HT1080 (cell line): ENCODE results near the gene PIEZO1. TPM values are rescaled to one million over a fixed set of nuclear protein-coding genes. Genes with fewer than 3 reads are reported as not detected.

Experiments
- DNase-seq: peaks from one replicate; pipeline ENCODE4 v3.0.0-alpha.2; 2015; ENCODE audit warnings: low read depth
- total RNA-seq: library from RNA; depleted of rRNA; stranded (reverse); fragments of >200 nt; shearing (Covaris generic); gene quantifications from 2 replicates; pipeline ENCODE4 v1.2.3, GENCODE V29; 2014

PIEZO1 gene
- total RNA-seq, 1 experiment from 2014 or later, result 159 TPM

DNA sequence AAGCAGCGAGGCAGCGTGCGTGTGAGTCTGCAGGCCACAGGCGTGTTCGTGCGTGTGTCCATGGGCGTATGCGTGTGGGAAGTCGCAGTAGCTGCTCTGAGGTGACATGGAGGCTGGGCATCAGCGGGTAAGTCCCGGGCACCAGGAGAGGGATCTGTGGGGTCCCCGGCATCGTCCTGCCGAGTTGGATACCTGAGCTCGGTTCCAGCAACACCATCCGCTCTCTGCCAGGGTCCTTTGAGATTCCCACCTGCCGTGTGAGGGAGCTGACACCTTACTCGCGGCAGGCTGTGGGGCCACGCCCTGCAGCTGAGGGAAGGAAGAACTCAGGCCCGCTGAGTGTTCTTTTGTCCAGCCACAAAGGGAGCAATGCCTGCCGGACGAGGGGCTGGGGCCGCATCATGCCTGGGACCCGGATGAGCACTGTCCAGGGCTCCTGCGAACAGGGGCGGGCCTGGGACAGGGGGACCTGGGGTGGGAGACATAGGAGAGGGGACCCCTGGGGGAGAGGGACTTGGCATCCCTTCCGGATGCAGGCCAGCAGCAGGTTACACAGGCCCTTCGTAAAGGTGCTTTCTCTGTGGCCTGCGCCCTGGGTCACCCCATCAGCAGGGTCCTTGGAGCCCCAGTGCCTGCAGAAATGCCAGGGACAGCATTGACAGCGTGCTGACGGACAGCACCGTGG, 93.7 kb downstream of the PIEZO1 start:
- DNase-seq, result no peak

DNA sequence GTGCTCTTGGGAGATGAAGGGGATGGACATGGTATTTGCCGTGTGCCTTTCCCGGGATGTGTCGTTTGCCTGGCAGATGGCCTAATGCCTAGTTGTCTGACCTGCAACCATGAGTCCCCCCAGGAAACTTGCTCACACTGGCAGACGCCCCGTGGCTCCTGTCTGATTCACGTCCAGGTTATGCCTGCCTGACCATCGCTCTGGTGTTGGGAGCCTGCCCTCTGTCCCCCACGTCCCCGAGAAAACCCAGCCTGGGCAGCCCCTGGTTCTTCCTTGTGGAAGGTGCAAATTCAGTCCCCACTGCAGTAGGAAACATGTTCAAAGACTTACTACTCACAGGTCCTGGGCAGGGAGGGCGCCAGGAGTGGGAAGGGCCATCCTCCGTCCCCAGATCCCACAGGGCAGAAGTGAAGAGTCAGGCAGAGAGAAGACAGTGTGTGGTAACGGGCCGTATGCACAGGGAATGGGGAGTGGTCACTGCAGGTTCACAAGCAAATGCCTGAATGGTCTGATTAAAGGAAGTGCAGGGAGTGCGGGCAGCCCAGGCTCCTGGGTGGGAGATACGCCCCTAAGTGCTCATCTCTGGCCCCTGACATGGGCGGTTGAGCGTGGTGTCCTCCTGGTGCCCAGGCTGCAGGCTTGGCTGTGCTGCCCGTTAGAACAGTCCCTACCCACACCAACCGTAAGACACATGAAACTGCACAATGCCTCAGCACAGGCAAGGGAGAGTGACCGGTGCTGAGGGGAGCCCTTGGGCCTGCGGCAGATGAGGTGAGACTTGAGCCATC, 94.5 kb downstream of the PIEZO1 start:
- no peak for DNase-seq

DNA sequence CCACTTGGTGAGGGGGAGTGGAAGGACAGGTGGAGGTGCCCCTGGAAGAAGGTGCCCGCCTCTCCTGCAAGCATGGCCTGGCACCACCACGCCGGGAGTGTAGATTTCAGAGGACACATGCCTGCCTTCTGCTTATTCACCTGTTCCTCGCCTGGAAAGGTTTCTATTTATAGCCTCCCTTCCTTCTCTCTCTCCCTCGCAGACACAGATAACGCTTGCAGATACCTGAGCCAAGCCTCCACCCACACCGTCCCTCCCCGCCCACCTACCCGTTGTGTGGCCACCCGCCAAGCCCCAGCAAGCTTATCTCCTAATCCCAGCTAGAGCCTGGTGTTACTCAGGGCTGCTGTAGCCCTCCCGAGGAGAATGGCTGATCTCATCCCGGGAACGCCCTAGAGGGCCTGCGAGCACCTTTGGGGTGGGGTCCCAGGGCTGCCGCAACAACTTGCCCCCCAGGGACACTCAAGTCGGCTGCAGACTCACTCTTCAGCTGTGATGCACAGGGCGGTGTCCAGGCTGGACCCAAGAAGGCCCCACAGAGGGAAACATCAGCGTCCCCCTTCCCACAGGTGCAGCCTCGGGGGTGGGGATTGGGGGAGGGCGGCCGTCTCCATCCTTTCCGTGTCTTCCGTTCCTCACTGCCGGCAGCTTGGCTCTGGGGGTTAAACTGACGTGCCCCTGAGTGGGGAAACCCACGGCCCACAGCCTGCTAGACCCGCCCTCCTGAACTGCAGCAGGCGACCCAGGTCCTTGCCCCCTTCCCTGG, 96.8 kb downstream of the PIEZO1 start:
- DNase-seq, result no peak

DNA sequence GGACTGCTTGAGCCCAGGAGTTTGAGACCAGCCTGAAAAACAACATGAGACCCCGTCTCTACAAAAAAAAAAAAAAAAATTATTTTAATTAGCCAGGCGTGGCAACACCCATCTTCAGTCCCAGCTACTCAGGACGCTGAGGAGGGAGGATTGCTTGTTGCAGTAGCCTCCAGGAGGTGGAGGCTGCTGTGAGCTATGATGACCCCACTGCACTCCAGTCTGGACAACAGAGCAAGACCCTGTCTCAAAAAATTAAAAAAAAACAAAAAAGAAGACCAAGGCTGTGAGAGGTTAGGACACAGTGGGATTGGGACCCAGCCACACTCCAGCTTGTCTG, 97.4 kb downstream of the PIEZO1 start:
- no peak for DNase-seq

DNA sequence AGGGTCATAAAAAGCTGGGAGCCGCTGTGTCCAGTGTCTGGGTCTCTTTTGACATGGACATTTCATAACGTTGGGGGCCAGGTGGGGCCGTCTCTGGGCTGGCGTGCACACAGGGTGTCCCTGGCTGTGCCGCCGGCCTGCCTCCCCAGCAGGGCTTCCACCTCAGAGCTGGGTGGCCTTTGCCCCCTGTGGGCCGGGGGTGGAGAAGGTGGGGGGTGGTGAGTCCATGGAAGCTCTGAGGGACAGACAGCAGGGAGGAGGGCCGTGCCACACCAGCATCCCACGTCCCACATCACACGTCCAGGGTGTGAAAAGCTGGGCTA, 97.8 kb downstream of the PIEZO1 start:
- DNase-seq, result no peak

DNA sequence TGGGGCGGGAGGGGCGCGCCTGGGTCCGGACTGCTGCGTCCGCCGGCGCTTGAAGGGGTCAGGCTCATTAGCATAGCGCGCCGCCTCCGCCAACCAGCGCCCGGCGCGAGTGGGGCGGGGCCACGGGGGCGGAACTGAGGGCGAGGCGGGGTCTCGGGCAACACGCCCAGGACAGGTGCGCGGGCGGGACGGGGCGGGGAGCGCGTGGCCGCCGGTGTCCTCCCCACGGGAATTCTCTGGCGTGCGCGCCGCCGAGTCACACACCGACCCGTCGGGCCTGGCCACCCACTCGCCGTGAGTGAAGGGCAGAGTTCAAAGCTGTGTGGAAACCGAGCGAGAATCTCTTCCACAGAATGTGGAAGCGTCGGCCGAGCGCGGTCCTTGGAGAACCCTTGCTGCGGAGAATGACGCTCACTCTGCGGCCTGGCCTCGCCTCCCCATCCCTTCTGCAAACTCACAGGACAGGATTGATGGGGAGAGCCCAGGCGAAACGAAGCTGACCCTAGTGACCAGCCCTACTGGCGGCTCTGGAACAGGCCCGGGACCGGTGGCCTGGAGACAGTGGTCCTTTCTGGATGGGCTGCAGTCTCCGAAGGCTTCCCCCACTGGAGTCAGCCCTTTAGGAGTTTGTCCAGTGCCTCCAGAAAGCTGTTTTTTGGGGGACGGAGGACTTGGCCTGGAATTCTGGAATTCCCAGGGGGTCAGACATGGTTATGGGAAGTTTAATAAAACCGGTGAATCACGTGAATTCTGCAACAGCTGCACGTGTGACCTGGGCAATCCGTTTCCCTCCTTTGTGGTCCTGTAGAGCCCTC, 98.4 kb downstream of the PIEZO1 start, which contains the start of gene SNAI3:
TSS of gene SNAI3 (minus strand) at position 69 of the 815 bp plus-strand sequence. CDS start 101 bp downstream, outside the sequence.
- DNase-seq, result peak; percentile 57

DNA sequence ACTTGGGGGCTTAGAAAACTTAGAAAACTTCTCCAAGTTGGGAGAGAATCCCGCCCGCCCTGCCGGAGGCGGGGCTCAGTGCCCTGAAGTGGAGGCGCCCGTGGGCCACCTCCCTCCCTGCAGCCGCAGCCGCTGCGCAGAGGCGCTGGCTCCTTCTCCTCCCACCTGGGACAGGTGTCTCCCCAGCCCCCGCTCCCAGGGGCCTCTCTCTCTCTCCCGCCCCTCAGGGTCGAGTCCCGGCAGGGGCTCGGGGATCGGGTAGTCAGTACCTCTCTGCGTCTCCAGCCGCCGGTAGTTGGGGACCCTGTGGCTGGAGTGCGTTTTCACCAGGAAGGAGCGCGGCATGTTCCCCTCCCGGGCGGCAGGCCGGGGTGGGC, 99.0 kb downstream of the PIEZO1 start:
- no peak for DNase-seq

DNA sequence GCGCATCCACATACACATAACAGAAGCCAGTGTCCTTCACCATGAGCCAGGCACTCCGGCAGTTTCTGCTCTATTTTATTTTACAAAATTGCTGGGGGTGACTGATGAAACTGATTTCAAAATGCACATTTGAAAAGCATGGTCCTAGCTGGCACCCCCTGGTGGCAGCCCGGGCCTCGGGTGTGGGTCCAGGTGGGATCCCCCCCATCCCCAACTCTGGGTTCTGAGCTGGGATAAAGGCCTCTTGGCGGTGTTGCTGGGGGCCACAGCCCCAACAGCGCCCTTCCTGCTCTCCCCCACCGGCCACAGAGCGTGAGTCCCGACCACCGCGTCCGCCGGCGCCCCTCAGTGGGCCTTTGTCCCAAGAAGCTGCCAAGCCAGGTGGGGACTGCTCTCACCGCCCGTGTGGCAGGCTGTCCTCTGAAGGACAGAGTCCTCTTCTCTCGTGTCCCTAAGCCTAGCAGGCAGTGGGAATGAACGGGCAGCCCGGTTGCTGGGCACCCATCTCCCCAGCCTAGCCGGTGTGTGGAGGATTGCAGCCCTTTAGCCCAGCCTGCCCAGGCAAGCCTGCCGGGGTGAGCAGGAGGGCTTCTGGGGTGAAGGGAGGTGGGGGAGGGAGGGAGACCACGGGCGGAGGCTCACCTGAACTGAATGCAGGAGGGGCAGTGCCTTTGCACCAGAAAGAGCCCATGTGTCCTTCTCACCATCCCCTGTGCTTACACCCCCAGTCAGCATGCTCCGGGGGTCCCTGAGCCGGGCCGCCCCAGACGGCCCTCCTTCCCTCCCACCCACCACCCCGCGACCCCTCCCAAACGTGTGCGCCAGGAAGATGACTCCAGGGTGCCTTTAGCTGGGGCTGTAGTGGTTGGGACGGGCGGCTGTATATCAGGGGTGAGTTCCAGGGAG, 99.6 kb downstream of the PIEZO1 start:
- DNase-seq, result peak; percentile 58

DNA sequence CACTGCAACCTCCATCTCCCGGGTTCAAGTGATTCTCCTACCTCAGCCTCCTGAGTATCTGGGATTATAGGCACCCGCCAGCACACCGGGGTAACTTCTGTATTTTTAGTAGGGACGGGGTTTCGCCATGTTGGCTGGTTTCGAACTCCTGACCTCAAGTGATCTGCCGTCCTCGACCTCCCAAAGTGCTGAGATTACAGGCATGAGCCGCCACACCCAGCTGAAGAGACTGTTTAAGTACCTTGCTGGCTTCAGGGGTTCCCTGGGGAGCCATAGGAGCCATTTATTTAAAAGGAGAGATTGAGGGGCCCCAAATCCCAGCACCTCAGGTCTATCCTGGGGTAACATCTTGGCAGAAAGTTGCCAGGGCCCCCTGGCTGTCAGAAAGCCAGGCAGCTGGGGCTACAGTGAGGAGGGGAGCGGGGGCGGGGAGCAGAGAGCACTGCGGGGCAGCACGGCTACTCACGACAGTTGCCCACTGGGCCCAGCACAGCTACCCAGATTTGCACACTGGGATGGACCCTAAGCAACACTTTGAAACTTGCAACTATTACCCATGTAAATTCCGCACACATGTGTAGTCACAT, 100.4 kb downstream of the PIEZO1 start:
- DNase-seq, result no peak

DNA sequence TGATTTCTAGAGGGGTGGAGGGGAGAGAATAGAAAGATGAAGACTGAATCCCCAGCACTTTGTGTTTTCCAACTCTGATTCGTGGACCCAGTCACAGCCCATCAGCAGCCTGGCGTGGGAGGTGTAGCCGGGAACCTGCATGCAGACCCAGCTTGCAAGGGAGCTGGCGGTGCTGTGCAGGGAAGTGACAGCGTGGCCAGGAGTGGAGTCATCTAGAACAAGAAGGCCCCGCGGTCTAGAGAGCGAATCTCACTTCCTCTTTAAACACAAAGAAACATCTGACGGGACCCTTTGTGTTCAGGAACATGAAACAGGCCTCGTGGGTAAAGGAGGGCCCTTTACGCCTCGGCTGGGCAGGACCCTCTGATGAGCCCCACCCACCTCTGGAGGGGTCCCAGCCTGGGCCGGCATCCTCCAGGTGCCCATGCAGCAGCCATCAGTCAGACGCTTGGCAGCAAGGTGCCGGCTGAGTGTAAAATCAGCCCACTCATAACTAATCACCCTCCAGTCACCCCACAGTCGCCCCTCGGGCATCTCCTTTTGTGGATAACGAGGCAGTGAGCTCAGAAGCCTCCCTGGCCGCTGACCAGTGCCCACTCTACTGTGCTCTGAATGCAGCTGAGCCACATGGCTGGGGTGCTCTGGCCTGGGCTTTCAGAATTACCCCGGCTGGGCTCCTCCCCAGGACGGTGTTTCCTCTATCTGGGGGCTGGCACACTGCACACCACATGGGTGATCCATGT, 103.1 kb downstream of the PIEZO1 start:
- DNase-seq, result no peak

DNA sequence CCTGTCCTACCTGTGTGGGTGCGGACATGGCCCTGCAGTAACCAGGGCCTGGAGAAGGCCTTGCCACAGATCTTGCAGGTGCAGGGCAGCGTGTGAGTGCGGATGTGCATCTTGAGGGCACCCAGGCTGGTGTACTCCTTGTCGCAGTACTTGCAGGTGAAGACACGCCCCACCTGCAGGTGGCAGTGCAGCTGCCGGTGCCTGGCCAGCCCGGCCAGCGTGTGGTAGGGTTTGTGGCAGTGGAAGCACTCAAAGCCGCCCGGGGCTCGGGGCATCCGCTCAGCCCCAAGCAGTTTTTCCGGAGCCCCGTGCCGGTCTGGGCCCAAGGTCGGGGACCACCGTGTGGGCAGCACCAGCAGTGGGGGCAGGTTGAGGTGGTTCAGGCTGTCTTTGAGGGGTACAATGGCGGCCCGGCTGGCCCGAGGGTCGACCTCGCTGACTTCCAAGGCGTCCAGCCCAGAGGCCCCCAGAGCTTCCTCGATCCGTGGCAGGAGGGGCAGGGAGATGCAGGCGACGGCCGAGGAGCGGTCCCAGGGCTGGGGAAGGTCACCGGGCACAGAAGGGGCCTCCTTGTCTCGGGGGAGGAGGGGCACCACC, 103.8 kb downstream of the PIEZO1 start:
- DNase-seq, result no peak

DNA sequence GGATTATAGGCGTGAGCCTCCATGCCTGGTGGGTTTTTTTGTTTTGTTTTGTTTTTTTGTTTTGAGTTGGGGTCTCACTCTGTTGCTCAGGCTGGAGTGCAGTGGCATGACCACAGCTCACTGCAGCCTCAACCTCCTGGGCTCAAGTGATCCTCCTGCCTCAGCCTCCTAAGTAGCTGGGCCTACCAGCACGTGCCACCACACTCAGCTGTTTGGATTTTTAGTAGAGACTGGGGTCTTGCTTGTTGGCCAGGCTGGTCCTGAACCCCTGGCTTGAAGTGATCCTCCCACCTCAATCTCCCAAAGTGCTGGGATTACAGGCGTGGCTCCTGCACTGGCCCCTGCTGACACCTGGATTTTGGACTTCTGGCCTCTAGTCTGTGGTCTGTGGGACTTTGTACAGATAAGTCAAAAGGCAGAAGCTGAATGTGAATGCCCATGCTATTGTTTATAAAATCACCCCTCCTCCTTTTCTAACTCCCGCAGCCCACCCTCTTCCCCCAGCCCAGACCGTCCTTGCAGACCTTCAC, 104.4 kb downstream of the PIEZO1 start:
- DNase-seq, result no peak

DNA sequence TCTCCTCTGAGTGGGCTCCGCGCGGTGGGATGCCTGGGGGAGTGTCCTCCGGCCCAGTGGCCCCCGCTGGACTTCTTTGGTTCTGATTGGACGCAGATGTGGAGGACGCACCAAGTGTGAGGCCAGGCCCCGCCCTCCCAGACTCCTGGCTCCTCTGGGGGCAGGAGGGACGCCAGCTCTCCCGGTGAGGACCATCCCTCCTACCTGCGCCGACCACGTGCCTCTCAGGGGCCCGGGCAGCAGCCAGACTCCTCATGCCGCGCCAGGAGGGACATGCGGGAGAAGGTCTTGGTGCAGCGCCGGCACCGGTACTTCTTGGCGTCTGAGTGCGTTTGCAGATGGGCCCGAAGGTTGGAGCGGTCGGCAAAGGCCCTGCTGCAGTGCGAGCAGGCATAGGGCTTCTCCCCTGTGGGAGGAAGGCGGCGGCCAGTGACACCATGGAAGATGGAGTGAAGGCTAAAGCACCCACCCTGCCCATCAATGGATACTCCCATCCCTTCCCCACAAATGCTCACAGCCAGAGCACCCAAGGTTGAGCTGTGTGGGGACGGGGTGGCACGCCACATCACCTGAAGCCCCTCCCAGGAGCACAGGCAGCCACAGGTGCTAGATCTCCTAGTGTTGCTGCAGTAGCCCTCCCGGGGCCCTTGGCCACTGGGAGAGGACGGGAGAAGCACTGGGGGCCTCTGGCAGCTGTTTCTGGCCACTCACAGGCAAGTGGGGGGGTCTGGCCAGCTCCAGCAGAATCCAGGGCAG, 106.6 kb downstream of the PIEZO1 start:
- DNase-seq, result no peak

DNA sequence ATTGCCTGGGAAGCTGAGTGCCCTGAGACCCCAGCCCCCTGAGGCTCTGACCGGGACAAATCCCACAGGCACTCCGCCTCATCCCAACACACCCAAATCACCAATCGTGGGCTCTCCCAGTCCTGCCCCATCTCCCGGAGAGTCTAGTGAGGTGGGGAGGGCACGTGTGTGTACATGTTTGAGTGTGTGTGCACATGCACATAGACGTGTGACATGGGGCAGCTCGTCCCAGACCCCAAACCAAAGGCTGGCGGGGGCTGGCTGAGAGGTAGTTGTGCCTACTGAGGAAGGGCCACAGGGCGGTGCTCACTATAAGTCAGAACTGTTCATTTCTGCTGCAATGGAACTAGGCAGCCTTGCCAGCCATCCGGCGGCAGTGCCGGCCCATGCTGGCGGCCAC, 107.3 kb downstream of the PIEZO1 start:
- DNase-seq, result no peak

DNA sequence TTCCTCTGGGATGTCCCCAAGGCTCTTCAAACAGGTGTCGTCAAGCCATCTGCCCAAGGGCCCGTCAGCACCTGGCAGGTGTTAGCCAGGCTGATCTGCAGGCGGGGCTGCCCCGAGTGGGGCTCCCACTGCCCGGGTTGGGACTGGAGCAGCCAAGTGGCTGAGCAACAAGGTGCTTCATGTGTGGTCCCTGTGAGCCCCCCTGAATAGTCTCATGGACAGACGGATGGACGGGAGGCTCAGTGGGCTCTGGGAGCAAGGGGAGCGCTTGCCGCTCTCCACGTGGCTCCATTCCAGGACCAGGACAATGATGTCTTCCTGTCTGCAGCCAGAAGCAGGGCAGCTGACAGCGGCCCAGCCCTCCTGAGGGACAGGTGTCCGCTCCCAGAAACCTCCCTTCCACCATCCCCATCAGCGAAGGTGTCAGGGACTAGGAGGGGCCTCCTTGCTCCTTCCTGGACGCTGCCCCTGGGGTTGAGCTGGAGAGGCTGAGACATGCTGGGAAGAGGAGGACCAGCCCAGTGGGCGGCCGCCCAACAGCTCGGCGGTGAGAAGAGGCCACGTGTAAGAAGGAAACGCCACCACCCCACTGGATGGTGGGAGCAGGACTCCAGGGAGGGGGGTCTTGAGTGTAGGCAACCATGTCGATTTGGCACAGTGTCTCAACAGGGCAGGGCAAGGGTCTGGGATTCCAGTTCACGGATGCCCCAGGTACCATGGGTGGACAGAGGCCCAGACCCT, 108.3 kb downstream of the PIEZO1 start:
- no peak for DNase-seq

DNA sequence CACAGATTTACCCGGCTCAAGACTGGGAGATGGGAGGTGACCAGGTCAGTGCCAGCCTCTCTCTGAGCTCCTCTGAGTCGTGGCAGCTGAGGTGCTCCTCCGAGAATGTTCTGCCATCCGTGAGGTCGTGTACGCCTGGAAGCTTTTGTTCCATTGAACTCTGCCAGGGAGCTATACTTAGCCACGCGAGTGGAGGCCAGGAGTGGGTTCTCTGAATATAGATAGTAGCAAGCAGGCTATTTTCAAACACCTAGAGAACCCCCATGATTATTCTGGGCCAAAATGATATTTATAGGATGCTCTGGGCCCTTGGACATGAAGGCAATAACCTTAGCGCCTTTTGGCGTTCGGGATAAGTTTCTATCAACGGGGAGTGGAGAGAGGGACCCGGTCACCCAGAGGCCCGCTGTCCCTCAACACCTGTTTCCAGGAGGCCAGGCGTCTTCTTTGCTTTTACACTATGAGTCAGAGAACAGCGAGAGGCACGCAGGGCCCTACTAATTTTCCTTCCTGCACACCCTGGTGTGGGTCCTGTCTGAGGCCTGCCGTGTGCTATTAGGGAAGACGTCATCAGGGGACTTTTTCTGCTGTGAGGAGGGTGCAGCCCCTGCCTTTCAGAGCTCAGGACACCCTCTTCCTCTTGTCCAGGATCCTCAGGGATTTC, 111.2 kb downstream of the PIEZO1 start:
- DNase-seq, result no peak

DNA sequence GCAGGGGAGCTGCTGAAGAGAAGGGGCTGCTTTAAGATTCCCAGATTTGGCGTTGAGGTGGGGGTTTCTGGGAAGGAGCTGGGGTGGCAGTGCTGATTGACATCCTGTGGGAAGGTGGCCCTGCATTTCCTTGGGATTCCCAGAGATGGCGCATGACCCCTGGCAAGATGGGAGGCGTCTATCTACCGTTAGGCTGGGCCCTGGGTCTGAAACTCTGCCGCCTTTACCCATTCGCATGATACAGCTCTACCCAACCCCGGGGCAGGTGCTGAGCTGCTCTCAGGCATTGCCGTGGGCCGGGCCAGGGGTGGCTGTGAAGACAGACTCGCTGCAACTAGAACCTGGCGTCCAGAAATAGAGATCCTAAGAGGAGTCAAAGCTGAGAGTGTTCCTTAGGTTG, 112.2 kb downstream of the PIEZO1 start:
- DNase-seq, result no peak
